ENCODE data around the gene ZNF282. TPM values are rescaled to one million over a fixed set of nuclear protein-coding genes. Genes with fewer than 3 reads are reported as not detected.

Gene ZNF282
- total and polyA plus RNA-seq, 9 of the 15 experiments (the other 6 are each of a cell fraction or from before 2014, with no cell fraction given) = 0.76 to 58.6 (median 17.4) TPM

- TF ChIP-seq, protein P1, sequence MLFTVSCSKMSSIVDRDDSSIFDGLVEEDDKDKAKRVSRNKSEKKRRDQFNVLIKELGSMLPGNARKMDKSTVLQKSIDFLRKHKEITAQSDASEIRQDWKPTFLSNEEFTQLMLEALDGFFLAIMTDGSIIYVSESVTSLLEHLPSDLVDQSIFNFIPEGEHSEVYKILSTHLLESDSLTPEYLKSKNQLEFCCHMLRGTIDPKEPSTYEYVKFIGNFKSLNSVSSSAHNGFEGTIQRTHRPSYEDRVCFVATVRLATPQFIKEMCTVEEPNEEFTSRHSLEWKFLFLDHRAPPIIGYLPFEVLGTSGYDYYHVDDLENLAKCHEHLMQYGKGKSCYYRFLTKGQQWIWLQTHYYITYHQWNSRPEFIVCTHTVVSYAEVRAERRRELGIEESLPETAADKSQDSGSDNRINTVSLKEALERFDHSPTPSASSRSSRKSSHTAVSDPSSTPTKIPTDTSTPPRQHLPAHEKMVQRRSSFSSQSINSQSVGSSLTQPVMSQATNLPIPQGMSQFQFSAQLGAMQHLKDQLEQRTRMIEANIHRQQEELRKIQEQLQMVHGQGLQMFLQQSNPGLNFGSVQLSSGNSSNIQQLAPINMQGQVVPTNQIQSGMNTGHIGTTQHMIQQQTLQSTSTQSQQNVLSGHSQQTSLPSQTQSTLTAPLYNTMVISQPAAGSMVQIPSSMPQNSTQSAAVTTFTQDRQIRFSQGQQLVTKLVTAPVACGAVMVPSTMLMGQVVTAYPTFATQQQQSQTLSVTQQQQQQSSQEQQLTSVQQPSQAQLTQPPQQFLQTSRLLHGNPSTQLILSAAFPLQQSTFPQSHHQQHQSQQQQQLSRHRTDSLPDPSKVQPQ (CRISPR knock-in tag; IDR thresholded peaks at IDR 0.05; ENCODE audit: borderline replicate concordance) = no peak
- TF ChIP-seq GTF3C2 (IDR thresholded peaks at IDR 0.05; ENCODE audit: borderline replicate concordance, extremely low read depth, insufficient read length) (no peak), ESRRB (CRISPR knock-in tag; IDR thresholded peaks at IDR 0.05; ENCODE audit: borderline replicate concordance) (no peak), CHD4 (IDR thresholded peaks at IDR 0.05; ENCODE audit: insufficient read depth, insufficient replicate concordance, low read depth, low read length, poor library complexity, severe bottlenecking) (peak; percentile 81), GABPA (tag; conservative IDR thresholded peaks at IDR 0.05; ENCODE audit: low read depth) (peak; percentile 64), E2F3 (CRISPR knock-in tag; IDR thresholded peaks at IDR 0.05) (peak; percentile 83; the same call in 1 of the 2 replicates), ZSCAN32 (CRISPR knock-in tag; IDR thresholded peaks at IDR 0.05) (0 out of 2 replicates have a peak, but pooled peaks have one; percentile 24), ZNF253 (CRISPR knock-in tag; conservative IDR thresholded peaks at IDR 0.05) (no peak), UBTF (IDR thresholded peaks at IDR 0.05; ENCODE audit: borderline replicate concordance in 1 of 2, low read depth in 2 of 2, low read length in 2 of 2) (peak; percentile 84; a peak in 3 of 4 replicates), KAT8 (IDR thresholded peaks at IDR 0.05; ENCODE audit: low read depth) (no peak), E2F5 (CRISPR knock-in tag; IDR thresholded peaks at IDR 0.05) (0 out of 2 replicates have a peak, but pooled peaks have one; percentile 85)
- TF ChIP-seq, protein P2, sequence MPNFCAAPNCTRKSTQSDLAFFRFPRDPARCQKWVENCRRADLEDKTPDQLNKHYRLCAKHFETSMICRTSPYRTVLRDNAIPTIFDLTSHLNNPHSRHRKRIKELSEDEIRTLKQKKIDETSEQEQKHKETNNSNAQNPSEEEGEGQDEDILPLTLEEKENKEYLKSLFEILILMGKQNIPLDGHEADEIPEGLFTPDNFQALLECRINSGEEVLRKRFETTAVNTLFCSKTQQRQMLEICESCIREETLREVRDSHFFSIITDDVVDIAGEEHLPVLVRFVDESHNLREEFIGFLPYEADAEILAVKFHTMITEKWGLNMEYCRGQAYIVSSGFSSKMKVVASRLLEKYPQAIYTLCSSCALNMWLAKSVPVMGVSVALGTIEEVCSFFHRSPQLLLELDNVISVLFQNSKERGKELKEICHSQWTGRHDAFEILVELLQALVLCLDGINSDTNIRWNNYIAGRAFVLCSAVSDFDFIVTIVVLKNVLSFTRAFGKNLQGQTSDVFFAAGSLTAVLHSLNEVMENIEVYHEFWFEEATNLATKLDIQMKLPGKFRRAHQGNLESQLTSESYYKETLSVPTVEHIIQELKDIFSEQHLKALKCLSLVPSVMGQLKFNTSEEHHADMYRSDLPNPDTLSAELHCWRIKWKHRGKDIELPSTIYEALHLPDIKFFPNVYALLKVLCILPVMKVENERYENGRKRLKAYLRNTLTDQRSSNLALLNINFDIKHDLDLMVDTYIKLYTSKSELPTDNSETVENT (CRISPR knock-in tag; IDR thresholded peaks at IDR 0.05) = peak; percentile 71
These were observed at the start of gene ZNF282 (continued) for GRCh38 chr7:149195180-149196150.
